ENCODE results near the gene SNX25. TPM values are rescaled to one million over a fixed set of nuclear protein-coding genes. Genes with fewer than 3 reads are reported as not detected.
"Not testable (repeated sequence)": the region's sequence is repeated elsewhere in the genome, so short reads cannot be mapped to it uniquely, and the experiment has no call there.

The SNX25 gene
- total RNA-seq, 6 experiments from 2014 or later: 8.0 to 13.0 (median 10.5) TPM

DNA sequence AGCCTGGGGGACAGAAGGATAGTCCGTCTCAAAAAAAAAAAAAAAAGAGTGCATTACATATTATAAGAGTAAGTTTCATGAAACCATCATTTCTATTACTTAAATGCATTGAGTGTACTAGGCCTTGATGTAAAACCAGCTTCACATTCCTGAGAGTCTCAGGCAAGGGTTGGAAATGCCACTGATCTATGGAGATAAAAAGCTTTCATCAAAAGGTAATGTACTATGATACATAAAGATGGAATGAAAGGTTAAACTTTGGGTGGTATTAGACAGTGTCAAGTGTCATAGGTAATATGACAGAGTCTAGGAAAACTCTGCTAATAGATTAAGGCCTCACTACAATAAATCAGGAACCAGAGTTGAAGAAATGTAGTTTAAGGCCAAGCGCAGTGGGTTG lies 13.0 kb upstream of the SNX25 start:
- 95% methylated on average over 2 of the region's 2 CpGs for WGBS (ENCODE audit: insufficient coverage, low coverage, low lambda C conversion rate, missing lambda C conversion rate)
- TF ChIP-seq POLR2A (IDR thresholded peaks at IDR 0.05): no peak
- TF ChIP-seq, protein P1, sequence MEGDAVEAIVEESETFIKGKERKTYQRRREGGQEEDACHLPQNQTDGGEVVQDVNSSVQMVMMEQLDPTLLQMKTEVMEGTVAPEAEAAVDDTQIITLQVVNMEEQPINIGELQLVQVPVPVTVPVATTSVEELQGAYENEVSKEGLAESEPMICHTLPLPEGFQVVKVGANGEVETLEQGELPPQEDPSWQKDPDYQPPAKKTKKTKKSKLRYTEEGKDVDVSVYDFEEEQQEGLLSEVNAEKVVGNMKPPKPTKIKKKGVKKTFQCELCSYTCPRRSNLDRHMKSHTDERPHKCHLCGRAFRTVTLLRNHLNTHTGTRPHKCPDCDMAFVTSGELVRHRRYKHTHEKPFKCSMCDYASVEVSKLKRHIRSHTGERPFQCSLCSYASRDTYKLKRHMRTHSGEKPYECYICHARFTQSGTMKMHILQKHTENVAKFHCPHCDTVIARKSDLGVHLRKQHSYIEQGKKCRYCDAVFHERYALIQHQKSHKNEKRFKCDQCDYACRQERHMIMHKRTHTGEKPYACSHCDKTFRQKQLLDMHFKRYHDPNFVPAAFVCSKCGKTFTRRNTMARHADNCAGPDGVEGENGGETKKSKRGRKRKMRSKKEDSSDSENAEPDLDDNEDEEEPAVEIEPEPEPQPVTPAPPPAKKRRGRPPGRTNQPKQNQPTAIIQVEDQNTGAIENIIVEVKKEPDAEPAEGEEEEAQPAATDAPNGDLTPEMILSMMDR (IDR thresholded peaks at IDR 0.05): no peak
- H3K27ac ChIP-seq: no peak overlapping the region
- no peak overlapping the region for H3K4me3 ChIP-seq
- no peaks in the 10 kb centered on the region for H3K27me3 ChIP-seq
- ATAC-seq: no peak
- H3K36me3 ChIP-seq: no peaks in the 10 kb centered on the region
- no peak for DNase-seq
- H3K4me1 ChIP-seq: peaks cover 0 to 7% (median 1%) of the 10 kb centered on the region in 4 donors
- H3K9me3 ChIP-seq: no peaks in the 10 kb centered on the region
- intact Hi-C loops (cut with DNase I): no loop called here

DNA sequence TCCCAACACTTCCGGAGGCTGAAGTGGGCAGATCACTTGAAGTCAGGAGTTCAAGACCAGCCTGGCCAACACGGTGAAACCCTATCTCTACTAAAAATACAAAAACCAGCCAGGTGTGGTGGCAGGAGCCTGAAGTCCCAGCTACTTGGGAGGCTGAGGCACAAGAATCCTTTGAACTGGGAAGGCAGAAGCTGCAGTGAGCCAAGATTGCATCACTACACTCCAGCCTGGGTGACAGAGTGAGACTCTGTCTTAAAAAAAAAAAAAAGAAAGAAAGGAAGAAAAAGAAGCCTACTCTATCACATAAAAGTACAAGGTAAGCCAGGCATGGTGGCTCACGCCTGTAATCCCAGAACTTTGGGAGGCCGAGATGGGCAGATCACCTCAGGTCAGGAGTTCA lies 11.2 kb upstream of the SNX25 start:
- H3K27me3 ChIP-seq; DNase-seq; H3K4me3 ChIP-seq; H3K27ac ChIP-seq; ATAC-seq; H3K9me3 ChIP-seq; H3K36me3 ChIP-seq; intact Hi-C loops (cut with DNase I): not testable (repeated sequence)
- H3K4me1 ChIP-seq: peaks cover 0 to 22% (median 9%) of the 10 kb centered on the region in 4 donors
- 87% methylated on average over 3 of the region's 4 CpGs for WGBS (ENCODE audit: insufficient coverage, low coverage, low lambda C conversion rate, missing lambda C conversion rate)

- Histone ChIP-seq H3K36me3 (no peaks in the 10 kb centered on the region), H3K4me3 (peak overlapping the region in 2 of 3 donors; percentile 75 to 76), H3K27ac (peak overlapping the region; percentile 95 to 98 (median 96)), H3K9me3 (no peaks in the 10 kb centered on the region), H3K4me1 (peaks cover 0 to 32% (median 11%) of the 10 kb centered on the region in 4 donors), H3K27me3 (no peaks in the 10 kb centered on the region)
- intact Hi-C loops (cut with DNase I): loop anchor here in 1 of 2 donors (10.0 kb wide), 1 partner anchor 193 kb away; the partner anchor contains the start of genes ANKRD37 and LRP2BP
- peak; percentile 18 for TF ChIP-seq POLR2A (IDR thresholded peaks at IDR 0.05)
- TF ChIP-seq, protein P1 (IDR thresholded peaks at IDR 0.05): no peak
- ATAC-seq (peak; percentile 28 to 56 (median 55)), DNase-seq (peak in 1 of 3 donors; percentile 42)
- WGBS (ENCODE audit: insufficient coverage, low coverage, low lambda C conversion rate, missing lambda C conversion rate): 27% methylated on average over 12 of the region's 16 CpGs
Measured at GRCh38 chr4:185201977-185202962, 7.1 kb upstream of the SNX25 start.

DNA sequence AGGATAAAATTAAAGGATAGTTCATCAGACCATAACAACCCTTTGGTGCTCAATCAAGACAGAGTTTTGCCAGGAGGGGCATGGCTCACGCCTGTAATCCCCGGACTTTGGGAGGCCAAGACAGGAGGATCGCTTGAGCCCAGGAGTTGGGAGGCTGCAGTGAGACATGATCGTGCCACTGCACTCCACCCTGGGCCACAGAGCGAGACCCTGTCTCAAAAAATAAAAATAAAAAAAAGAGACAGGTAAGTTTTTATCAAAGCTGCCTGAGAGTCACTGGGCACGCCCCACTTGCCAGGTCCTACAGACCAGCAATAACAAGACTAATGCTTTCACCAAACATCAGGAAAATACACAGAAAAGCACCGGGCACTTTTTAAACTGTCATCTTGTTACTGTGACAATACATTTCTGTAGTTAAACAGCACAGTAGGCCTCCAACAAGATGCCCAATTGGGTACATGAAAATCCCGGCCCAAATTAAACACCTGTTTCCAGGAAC lies 6.4 kb upstream of the SNX25 start:
- Histone ChIP-seq H3K27me3 (no peaks in the 10 kb centered on the region), H3K27ac (peak overlapping the region; percentile 95 to 98 (median 96)), H3K4me1 (peaks cover 0 to 32% (median 11%) of the 10 kb centered on the region in 4 donors), H3K4me3 (peak overlapping the region; percentile 75 to 93 (median 76)), H3K9me3 (no peaks in the 10 kb centered on the region), H3K36me3 (no peaks in the 10 kb centered on the region)
- peak in 1 of 4 donors; percentile 3 for ATAC-seq
- WGBS (ENCODE audit: insufficient coverage, low coverage, low lambda C conversion rate, missing lambda C conversion rate): 51% methylated on average over 8 of the region's 8 CpGs
- TF ChIP-seq POLR2A (IDR thresholded peaks at IDR 0.05): no peak
- TF ChIP-seq, protein P1 (IDR thresholded peaks at IDR 0.05): no peak
- DNase-seq: no peak
- intact Hi-C loops (cut with DNase I): loop anchor here in 1 of 2 donors (10.0 kb wide), 1 partner anchor 192 kb away; the partner anchor contains the start of genes ANKRD37 and LRP2BP
